GM06990 (cell line): Measurements from ENCODE around the gene RSRP1.
"Not testable (repeated sequence)": the region's sequence is repeated elsewhere in the genome, so short reads cannot be mapped to it uniquely, and the experiment has no call there.

Source experiments
- DNase-seq: peaks from one replicate; pipeline ENCODE4 v3.0.0-alpha.2; 2011; ENCODE audit not compliant: insufficient read length; ENCODE audit errors: extremely low read depth
- H3K27me3 ChIP-seq: replicated peaks from 2 replicates; pipeline ENCODE4 v1.6.0; 2011; ENCODE audit warnings: low read length; ENCODE audit not compliant: control insufficient read depth, insufficient read depth
- H3K36me3 ChIP-seq: 2 replicates; pipeline ENCODE4 v1.5.1; 2011; ENCODE audit warnings: low read length; ENCODE audit not compliant: control insufficient read depth, insufficient read depth
- H3K4me3 ChIP-seq: replicated peaks from 2 replicates; pipeline ENCODE4 v1.5.1; 2011; ENCODE audit warnings: low read depth, mild to moderate bottlenecking, control low read depth, low read length
- TF ChIP-seq, protein P1 (sequence below): IDR thresholded peaks from 2 replicates; pipeline ENCODE4 v1.5.1; 2011; ENCODE audit warnings: low read length, control low read depth, mild to moderate bottlenecking, inconsistent platforms; ENCODE audit not compliant: insufficient read depth, poor library complexity, severe bottlenecking

Gene RSRP1

DNA sequence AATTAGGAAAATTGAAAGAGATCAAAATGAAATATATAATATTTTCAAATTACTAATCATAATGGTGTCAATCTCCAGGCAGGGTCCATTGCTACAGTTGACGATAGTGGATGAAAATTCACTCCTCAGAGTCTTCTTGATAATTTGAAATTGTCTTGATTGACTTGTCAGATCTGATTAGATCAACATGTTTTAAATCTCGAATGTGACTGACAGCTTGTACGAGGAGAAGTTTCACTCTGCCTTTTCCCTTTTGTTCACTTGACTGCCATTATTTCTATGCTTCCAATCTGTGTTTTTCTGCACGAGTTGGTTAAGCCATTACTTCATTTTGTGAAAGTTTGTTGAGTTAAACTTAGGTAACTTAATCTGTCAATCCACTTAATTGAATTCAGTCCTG, 28.4 kb upstream of the RSRP1 start:
- H3K27me3 ChIP-seq, H3K36me3 ChIP-seq, H3K4me3 ChIP-seq, DNase-seq: not testable (repeated sequence)

DNA sequence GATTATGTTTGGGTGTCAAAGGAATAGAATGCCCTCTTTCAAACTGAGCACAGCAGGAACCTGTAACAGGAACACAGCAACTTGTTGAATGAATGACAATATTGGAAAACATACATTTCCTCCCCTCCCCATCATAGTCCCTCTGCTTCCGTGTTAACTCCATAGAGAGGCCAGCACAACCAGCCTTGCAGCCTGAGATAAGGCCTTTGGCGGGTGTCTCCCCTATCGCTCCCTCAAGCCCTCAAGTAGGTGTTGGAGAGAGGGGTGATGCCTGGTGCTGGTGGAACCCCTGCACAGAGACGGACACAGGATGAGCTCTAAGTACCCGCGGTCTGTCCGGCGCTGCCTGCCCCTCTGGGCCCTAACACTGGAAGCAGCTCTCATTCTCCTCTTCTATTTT, 25.0 kb upstream of the RSRP1 start, which contains the start of gene RHD:
TSS of gene RHD (plus strand) at position 272 of the 400 bp plus-strand sequence. CDS start at position 311, 39 bp downstream.
- not testable (repeated sequence) for H3K4me3 ChIP-seq, H3K36me3 ChIP-seq, DNase-seq

DNA sequence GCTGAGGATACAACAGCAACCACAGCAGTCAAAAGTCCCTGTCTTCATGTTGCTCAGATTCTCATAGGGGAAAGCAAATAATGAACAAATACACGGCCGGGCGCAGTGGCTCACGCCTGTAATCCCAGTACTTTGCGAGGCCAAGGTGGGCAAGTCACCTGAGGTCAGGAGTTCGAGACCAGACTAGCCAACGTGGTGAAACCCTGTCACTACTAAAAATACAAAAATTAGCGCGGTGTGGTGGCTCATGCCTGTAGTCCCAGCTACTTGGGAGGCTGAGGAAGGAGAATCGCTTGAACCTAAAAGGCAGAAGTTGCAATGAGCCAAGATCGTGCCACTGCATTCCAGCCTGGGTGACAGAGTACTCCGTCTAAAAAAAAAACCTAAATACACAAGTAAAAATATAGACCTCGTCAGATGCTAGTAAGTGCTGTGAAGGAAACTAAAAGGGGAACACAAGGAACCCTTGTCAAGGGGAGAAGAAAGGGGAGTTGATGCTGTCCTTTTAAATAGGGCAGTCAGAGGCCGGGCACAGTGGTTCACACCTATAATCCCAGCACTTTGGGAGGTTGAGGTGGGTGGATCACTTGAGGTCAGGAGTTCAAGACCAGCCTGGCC, 21.0 kb upstream of the RSRP1 start:
- not testable (repeated sequence) for H3K36me3 ChIP-seq, DNase-seq, H3K27me3 ChIP-seq
- peak overlapping the region; percentile 51 for H3K4me3 ChIP-seq

More for the DNA sequence above, 25.0 kb upstream of the RSRP1 start, which contains the start of gene RHD:
- H3K27me3 ChIP-seq = not testable (repeated sequence)

DNA sequence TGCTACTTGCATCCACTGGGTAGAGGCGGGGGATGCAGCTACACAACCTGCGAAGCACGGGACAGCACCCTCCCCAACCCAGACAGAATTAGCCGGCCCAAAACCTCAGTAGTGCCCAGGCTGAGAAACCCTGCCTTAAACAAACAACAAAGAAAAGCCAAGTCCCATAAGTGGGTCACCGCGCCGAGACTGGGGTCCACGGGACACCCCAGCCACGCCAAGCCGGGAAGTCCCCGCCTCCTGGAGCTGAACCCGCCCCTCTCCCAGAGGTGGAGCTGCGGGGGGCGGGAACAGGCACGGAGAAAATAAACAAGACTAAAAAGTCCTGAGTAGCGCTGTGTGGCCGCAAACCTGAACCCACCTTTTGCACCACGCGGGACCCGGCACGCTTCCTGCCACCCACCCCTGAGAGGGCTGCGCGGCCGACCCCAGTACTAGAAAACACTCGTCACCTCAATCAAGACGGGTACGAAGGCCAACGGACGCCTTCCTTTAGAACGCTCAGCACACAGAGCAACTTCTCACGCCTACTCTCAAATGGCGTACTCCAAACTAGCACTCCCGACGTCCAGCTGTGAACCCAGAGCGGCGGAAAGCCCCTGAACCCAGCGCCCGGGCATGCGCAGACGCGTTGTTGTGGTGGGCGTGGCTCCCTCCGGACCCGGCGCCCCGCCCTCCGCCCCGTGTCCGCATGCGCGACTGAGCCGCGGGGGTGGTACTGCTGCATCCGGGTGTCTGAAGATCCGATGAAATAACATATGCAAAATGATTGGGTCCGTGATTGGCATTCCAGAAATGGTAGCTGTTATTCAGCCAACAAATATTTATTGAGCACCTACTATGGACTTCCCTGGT, 20.3 kb upstream of the RSRP1 start:
- H3K36me3 ChIP-seq, H3K27me3 ChIP-seq: not testable (repeated sequence)
- H3K4me3 ChIP-seq = peak overlapping the region; percentile 57
- DNase-seq = peak; percentile 86

DNA sequence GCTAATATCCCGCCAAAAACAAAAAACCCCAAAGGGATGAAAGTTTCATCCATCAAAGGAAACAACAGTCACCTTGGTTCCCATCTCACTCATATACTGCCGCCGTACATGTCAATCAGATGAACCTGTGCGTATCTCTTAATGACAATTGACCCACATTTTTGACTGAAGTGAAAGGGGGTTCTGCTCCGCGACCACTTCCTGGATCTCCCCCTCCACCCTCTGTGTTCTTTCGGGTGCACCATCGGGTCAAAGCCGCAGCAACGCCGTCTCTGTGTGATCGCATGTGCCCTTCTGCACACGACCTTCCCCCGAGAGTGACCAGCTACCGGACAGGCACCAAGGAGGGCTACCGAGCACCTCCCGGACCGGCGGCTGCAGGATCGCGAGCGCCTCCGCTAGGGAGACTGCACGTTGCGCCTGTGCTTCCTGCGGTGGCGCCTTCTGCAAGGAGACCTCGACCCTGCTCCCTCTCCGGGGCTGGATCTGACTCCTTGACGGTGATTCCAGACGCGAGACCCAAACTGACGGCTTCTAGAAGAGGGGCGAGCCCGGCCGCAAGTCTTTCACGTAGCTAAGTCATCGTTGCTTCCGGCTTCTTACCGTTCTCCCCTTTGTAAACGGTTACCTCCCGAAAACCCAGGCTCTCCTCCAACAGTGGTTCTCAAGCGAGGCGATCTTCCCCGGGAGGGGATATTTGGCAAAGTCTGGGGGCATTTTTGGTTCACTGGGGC, 19.5 kb upstream of the RSRP1 start:
- not testable (repeated sequence) for H3K36me3 ChIP-seq, H3K27me3 ChIP-seq
- H3K4me3 ChIP-seq = peak overlapping the region; percentile 76
- peak; percentile 51 for DNase-seq

DNA sequence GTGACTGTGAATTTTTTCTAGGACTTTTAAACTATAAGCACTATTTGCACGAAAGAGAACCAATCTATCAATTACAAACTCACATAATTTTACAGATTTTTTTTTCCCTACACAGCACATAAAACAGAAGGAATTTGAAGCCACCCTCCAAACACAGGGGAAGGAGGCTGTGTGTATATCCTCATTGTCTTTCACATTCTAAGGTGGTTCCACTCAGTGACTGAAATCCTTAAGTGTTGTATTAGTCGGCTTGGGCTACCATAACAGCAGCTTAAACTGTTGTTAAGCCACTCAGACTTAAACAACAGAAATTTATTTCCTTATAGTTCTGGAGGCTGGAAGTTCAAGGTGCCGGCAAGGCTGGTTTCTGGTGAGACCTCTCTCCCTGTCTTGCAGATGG, 13.1 kb upstream of the RSRP1 start:
- DNase-seq, H3K27me3 ChIP-seq, H3K36me3 ChIP-seq, H3K4me3 ChIP-seq: not testable (repeated sequence)

DNA sequence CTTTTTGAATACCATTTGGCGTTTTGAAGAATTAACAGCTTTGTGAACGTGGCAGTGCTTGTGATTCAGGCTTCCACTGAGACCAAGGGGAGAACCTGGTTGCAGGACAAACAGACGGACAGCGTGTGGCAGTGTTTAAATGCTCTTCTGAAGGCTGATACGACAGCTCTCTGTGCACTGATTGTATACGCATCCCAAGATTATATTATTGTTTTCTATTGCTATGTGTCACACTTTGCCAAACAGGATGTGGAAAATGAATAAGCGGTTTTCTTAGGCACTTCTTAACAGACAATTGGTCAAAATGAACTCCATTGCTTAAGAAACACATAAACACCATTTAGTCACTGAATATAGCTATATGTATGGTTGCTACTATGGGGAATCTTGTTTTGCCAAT, 12.6 kb upstream of the RSRP1 start:
- not testable (repeated sequence) for H3K27me3 ChIP-seq, H3K36me3 ChIP-seq, DNase-seq, H3K4me3 ChIP-seq

DNA sequence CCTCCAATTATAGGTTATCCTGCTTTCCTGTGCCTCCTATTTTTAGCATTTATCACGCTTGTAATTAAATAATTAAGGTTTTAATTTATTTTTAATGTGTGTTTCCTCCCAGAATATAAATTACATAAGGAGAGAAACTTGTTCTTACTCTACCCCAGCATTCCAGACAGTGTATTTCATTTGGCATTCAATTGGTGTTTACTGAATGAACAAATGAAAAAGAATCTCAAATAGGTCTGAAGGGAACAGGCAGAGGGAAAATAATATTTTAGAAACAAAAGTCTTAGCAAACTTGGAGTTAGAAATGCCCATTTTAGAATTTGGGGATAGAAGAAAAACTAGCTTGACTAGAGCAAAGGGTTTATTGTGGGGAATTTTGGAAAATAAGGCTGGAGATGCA, 9.9 kb upstream of the RSRP1 start:
- H3K36me3 ChIP-seq = no peaks in the 10 kb centered on the region
- H3K27me3 ChIP-seq = no peaks in the 10 kb centered on the region
- H3K4me3 ChIP-seq = no peak overlapping the region
- TF ChIP-seq, protein P1, sequence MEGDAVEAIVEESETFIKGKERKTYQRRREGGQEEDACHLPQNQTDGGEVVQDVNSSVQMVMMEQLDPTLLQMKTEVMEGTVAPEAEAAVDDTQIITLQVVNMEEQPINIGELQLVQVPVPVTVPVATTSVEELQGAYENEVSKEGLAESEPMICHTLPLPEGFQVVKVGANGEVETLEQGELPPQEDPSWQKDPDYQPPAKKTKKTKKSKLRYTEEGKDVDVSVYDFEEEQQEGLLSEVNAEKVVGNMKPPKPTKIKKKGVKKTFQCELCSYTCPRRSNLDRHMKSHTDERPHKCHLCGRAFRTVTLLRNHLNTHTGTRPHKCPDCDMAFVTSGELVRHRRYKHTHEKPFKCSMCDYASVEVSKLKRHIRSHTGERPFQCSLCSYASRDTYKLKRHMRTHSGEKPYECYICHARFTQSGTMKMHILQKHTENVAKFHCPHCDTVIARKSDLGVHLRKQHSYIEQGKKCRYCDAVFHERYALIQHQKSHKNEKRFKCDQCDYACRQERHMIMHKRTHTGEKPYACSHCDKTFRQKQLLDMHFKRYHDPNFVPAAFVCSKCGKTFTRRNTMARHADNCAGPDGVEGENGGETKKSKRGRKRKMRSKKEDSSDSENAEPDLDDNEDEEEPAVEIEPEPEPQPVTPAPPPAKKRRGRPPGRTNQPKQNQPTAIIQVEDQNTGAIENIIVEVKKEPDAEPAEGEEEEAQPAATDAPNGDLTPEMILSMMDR = no peak
- DNase-seq = no peak

DNA sequence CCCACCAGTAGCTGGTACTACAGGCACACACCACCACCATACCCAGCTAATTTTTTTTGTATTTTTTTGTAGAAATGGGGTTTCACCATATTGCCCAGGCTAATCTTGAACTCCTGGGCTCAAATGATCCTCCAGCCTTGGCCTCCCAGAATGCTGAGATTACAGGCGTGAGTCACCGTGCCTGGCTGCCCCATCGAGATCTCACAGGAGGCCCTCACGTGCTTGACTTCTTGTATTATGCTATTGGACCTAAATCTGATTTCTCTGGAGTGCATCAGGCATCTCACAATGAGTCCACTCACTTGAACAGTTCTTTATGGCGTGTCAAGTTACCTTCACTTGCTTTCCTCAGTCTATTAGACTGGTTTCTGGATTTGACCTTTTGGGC, 9.3 kb upstream of the RSRP1 start:
- H3K27me3 ChIP-seq = no peaks in the 10 kb centered on the region
- no peak overlapping the region for H3K4me3 ChIP-seq
- TF ChIP-seq, protein P1 = no peak
- no peak for DNase-seq
- no peaks in the 10 kb centered on the region for H3K36me3 ChIP-seq
